Measurements from ENCODE around the gene LRP8.
"Not testable (repeated sequence)": the region's sequence is repeated elsewhere in the genome, so short reads cannot be mapped to it uniquely, and the experiment has no call there.

Gene LRP8

GRCh38 chr1:53303726-53304515, 23.9 kb downstream of the LRP8 start:
- no peak for DNase-seq

GRCh38 chr1:53303243-53303642, 24.6 kb downstream of the LRP8 start:
- DNase-seq = no peak

GRCh38 chr1:53299233-53299632, 28.6 kb downstream of the LRP8 start:
- no peak for DNase-seq

GRCh38 chr1:53298045-53298637, 29.7 kb downstream of the LRP8 start:
- no peak for DNase-seq

- DNase-seq = no peak
Measured at GRCh38 chr1:53297195-53297594, 30.7 kb downstream of the LRP8 start.

- DNase-seq = peak in 1 of 5 experiments; percentile 41
Measured at GRCh38 chr1:53296117-53296749, 31.6 kb downstream of the LRP8 start.

- peak in 1 of 5 experiments; percentile 33 for DNase-seq
Measured at GRCh38 chr1:53295726-53296116, 32.1 kb downstream of the LRP8 start.

GRCh38 chr1:53295295-53295694, 32.6 kb downstream of the LRP8 start:
- no peak for DNase-seq

- peak in 2 of 5 experiments; percentile 33 to 81 for DNase-seq
Measured at GRCh38 chr1:53294567-53294966, 33.3 kb downstream of the LRP8 start.

- no peak for DNase-seq
Measured at GRCh38 chr1:53294061-53294460, 33.8 kb downstream of the LRP8 start.

GRCh38 chr1:53293123-53293522, 34.7 kb downstream of the LRP8 start:
- DNase-seq = no peak

- no peak for DNase-seq
Measured at GRCh38 chr1:53292690-53293089, 35.2 kb downstream of the LRP8 start.

GRCh38 chr1:53291574-53291973, 36.3 kb downstream of the LRP8 start:
- DNase-seq = peak in 1 of 5 experiments; percentile 25

GRCh38 chr1:53288790-53289429, 39.0 kb downstream of the LRP8 start:
- no peak for DNase-seq

- no peak for DNase-seq
Measured at GRCh38 chr1:53288002-53288789, 39.7 kb downstream of the LRP8 start.

- DNase-seq = no peak
Measured at GRCh38 chr1:53286955-53287354, 40.9 kb downstream of the LRP8 start.

- DNase-seq = peak in 1 of 5 experiments; percentile 54
Measured at GRCh38 chr1:53285969-53286760, 41.7 kb downstream of the LRP8 start.

GRCh38 chr1:53285546-53285945, 42.3 kb downstream of the LRP8 start:
- no peak for DNase-seq

- DNase-seq = no peak
Measured at GRCh38 chr1:53284224-53285020, 43.4 kb downstream of the LRP8 start.

- DNase-seq = not testable (repeated sequence)
Measured at GRCh38 chr1:53283156-53283555, 44.7 kb downstream of the LRP8 start.

GRCh38 chr1:53281133-53281532, 46.7 kb downstream of the LRP8 start:
- no peak for DNase-seq
